Breast epithelium (tissue), 3 donors: Measurements from ENCODE around the gene PCGF5.

Experiments
- CTCF ChIP-seq, 3 donors: fragments of 450-650 bp; IDR thresholded peaks; one replicate each; pipeline ENCODE4 v1.5.1; 2016 to 2017; ENCODE audit warnings: antibody characterized with exemption in 3 of 3, mild to moderate bottlenecking in 3 of 3, moderate library complexity in 3 of 3
- POLR2A ChIP-seq: fragments of 450-650 bp; IDR thresholded peaks from one replicate; pipeline ENCODE4 v1.6.1; 2016; ENCODE audit warnings: antibody characterized with exemption, mild to moderate bottlenecking, moderate library complexity
- POLR2AphosphoS5 ChIP-seq, 3 donors: sonication (generic); formaldehyde crosslinking; IDR thresholded peaks; one replicate each; pipeline ENCODE4 v1.6.1; 2017; ENCODE audit warnings: antibody characterized with exemption in 3 of 3

GRCh38 chr10:91208642-91209041, 11.8 kb upstream of the PCGF5 start:
- no peak for TF ChIP-seq CTCF (IDR thresholded peaks at IDR 0.05)
- no peak for TF ChIP-seq POLR2A
- TF ChIP-seq POLR2AphosphoS5 (IDR thresholded peaks at IDR 0.05), result no peak
